Measurements from ENCODE around the gene ERCC3. TPM values are rescaled to one million over a fixed set of nuclear protein-coding genes. Genes with fewer than 3 reads are reported as not detected.

ERCC3 gene
- total RNA-seq, 1 experiment from 2014 or later: 52.7 TPM

GRCh38 chr2:127259355-127259754, 34.6 kb downstream of the ERCC3 start:
- ChIA-PET CTCF (no interaction called here), POLR2A (no interaction called here), RAD21 (ENCODE audit: low non-redundant PET in 1 of 2, low total read pairs in 2 of 2, uncharacterized antibody in 2 of 2, unreplicated experiment in 2 of 2) (no interaction called here)
- Histone ChIP-seq H3K9me2 (ENCODE audit: insufficient read depth) (no peaks in the 10 kb centered on the region), H3K27ac (ENCODE audit: low read depth, low read length) (no peak overlapping the region), H3K4me3 (replicated peaks in 1 of 2; ENCODE audit: low read depth in 1 of 2, low read length in 2 of 2) (no peak overlapping the region), H3K4me1 (ENCODE audit: control insufficient read depth in 1 of 2, insufficient read depth in 2 of 2, low read length in 2 of 2) (peaks cover 3 to 8% of the 10 kb centered on the region in 2 experiments; a peak in 3 of 4 replicates), H3K9me3 (ENCODE audit: control insufficient read depth in 1 of 2, insufficient read depth in 1 of 2, low read depth in 1 of 2, low read length in 2 of 2) (no peaks in the 10 kb centered on the region), H3K27me3 (ENCODE audit: insufficient read depth, low read length) (no peaks in the 10 kb centered on the region), H3K79me2 (ENCODE audit: insufficient read depth, low read length) (no peaks in the 10 kb centered on the region), H2AFZ (ENCODE audit: low read depth, low read length, poor library complexity, severe bottlenecking) (no peak overlapping the region), H3K4me2 (ENCODE audit: low read length) (no peak overlapping the region), H3K36me3 (ENCODE audit: control insufficient read depth in 1 of 2, insufficient read depth in 2 of 2, low read length in 2 of 2) (peaks cover 10 to 33% of the 10 kb centered on the region in 2 experiments; a peak in 3 of 4 replicates), H4K20me1 (ENCODE audit: insufficient read depth) (no peaks in the 10 kb centered on the region), H3K9ac (ENCODE audit: low read length) (no peak overlapping the region)
- ATAC-seq (no peak), DNase-seq (ENCODE audit: low read depth, low spot score) (no peak)
- intact Hi-C loops (cut with micrococcal nuclease): no loop called here
- TF ChIP-seq MAX (IDR thresholded peaks at IDR 0.05) (no peak), SRF (IDR thresholded peaks at IDR 0.05; ENCODE audit: low read depth) (no peak), SIN3A (IDR thresholded peaks at IDR 0.05; ENCODE audit: low read depth) (no peak), FOSL1 (IDR thresholded peaks at IDR 0.05; ENCODE audit: low read depth) (no peak), EZH2 (IDR thresholded peaks at IDR 0.05) (no peak), SP1 (IDR thresholded peaks at IDR 0.05; ENCODE audit: low read depth) (no peak), REST (IDR thresholded peaks at IDR 0.05; ENCODE audit: low read depth) (no peak), RAD21 (IDR thresholded peaks at IDR 0.05; ENCODE audit: low read depth) (no peak), EGR1 (IDR thresholded peaks at IDR 0.05; ENCODE audit: low read depth) (no peak), CEBPB (IDR thresholded peaks at IDR 0.05; ENCODE audit: low read depth) (no peak), POLR2A (IDR thresholded peaks at IDR 0.05; ENCODE audit: borderline replicate concordance, extremely low read depth, insufficient read depth, insufficient read length) (no peak), CBX3 (IDR thresholded peaks at IDR 0.05; ENCODE audit: low read depth) (no peak), ELF1 (IDR thresholded peaks at IDR 0.05; ENCODE audit: borderline replicate concordance, low read depth) (no peak)
- TF ChIP-seq, protein P1, sequence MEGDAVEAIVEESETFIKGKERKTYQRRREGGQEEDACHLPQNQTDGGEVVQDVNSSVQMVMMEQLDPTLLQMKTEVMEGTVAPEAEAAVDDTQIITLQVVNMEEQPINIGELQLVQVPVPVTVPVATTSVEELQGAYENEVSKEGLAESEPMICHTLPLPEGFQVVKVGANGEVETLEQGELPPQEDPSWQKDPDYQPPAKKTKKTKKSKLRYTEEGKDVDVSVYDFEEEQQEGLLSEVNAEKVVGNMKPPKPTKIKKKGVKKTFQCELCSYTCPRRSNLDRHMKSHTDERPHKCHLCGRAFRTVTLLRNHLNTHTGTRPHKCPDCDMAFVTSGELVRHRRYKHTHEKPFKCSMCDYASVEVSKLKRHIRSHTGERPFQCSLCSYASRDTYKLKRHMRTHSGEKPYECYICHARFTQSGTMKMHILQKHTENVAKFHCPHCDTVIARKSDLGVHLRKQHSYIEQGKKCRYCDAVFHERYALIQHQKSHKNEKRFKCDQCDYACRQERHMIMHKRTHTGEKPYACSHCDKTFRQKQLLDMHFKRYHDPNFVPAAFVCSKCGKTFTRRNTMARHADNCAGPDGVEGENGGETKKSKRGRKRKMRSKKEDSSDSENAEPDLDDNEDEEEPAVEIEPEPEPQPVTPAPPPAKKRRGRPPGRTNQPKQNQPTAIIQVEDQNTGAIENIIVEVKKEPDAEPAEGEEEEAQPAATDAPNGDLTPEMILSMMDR (IDR thresholded peaks at IDR 0.05 in 2 of 3, conservative IDR thresholded peaks at IDR 0.05 in 1 of 3; ENCODE audit: borderline replicate concordance in 1 of 3, insufficient read depth in 1 of 3, low read depth in 2 of 3, low read length in 2 of 3): no peak
- BruUV-seq (replicated peaks): no TSS peak
